HEK293T (cell line): ENCODE measurements around the gene COQ8B.

Experiments used
- CTCF ChIA-PET: fragments of 350-600 bp; formaldehyde crosslinking; extraction: SDS; loops from one replicate; lab custom pipeline; 2021; ENCODE audit warnings: antibody characterized with exemption, inconsistent platforms; lab: Yijun Ruan, JAX
- POLR2A ChIA-PET: fragments of 350-600 bp; formaldehyde crosslinking; extraction: SDS; loops from one replicate; lab custom pipeline; 2020; ENCODE audit warnings: antibody characterized with exemption, inconsistent platforms; lab: Yijun Ruan, JAX
- DNase-seq: peaks from one replicate; pipeline ENCODE4 v3.0.0; 2012; ENCODE audit warnings: mixed read lengths; ENCODE audit errors: extremely low spot score
- ARNT ChIP-seq: fragments of 450-650 bp; IDR thresholded peaks from 2 replicates; pipeline ENCODE4 v1.6.1; 2017; ENCODE audit warnings: mild to moderate bottlenecking
- BHLHE40 ChIP-seq: fragments of 450-650 bp; IDR thresholded peaks from 2 replicates; pipeline ENCODE4 v1.6.1; 2016; ENCODE audit warnings: mild to moderate bottlenecking, moderate library complexity, borderline replicate concordance
- CTBP1 ChIP-seq: fragments of 450-650 bp; IDR thresholded peaks from 2 replicates; pipeline ENCODE4 v1.6.1; 2016; ENCODE audit warnings: borderline replicate concordance
- ELF4 ChIP-seq: fragments of 450-650 bp; IDR thresholded peaks from 2 replicates; pipeline ENCODE4 v1.6.1; 2017; ENCODE audit warnings: antibody characterized with exemption
- FOXA1 ChIP-seq: fragments of 450-650 bp; IDR thresholded peaks from 2 replicates; pipeline ENCODE4 v1.6.1; 2016; ENCODE audit warnings: mild to moderate bottlenecking
- FOXK2 ChIP-seq: fragments of 450-650 bp; IDR thresholded peaks from 2 replicates; pipeline ENCODE4 v1.6.1; 2016; ENCODE audit warnings: mild to moderate bottlenecking
- FOXM1 ChIP-seq: fragments of 450-650 bp; IDR thresholded peaks from 2 replicates; pipeline ENCODE4 v1.6.1; 2017; ENCODE audit warnings: mild to moderate bottlenecking, borderline replicate concordance
- HDGF ChIP-seq: fragments of 450-650 bp; IDR thresholded peaks from 2 replicates; pipeline ENCODE4 v1.6.1; 2017; ENCODE audit warnings: antibody characterized with exemption, borderline replicate concordance
- L3MBTL2 ChIP-seq: fragments of 450-650 bp; conservative IDR thresholded peaks from 2 replicates; pipeline ENCODE4 v1.6.1; 2016; ENCODE audit warnings: mild to moderate bottlenecking
- LEF1 ChIP-seq: fragments of 450-650 bp; IDR thresholded peaks from 2 replicates; pipeline ENCODE4 v1.6.1; 2017; ENCODE audit warnings: mild to moderate bottlenecking, borderline replicate concordance
- NFRKB ChIP-seq: fragments of 450-650 bp; IDR thresholded peaks from 2 replicates; pipeline ENCODE4 v1.6.1; 2016; ENCODE audit warnings: mild to moderate bottlenecking, moderate library complexity
- PKNOX1 ChIP-seq: fragments of 450-650 bp; IDR thresholded peaks from 2 replicates; pipeline ENCODE4 v1.6.1; 2016
- SP1 ChIP-seq: fragments of 450-650 bp; IDR thresholded peaks from 2 replicates; pipeline ENCODE4 v1.6.1; 2017
- SUZ12 ChIP-seq: fragments of 450-650 bp; IDR thresholded peaks from 2 replicates; pipeline ENCODE4 v1.6.1; 2016; ENCODE audit warnings: mild to moderate bottlenecking
- TARDBP ChIP-seq: fragments of 450-650 bp; IDR thresholded peaks from 2 replicates; pipeline ENCODE4 v1.6.1; 2016
- ZNF384 ChIP-seq: fragments of 450-650 bp; IDR thresholded peaks from 2 replicates; pipeline ENCODE4 v1.6.1; 2016

The COQ8B gene

GRCh38 chr19:40750874-40751537 is 34.3 kb upstream of the COQ8B start, which contains the start of gene SNRPA:
SNRPA (plus strand) TSS chr19:40751203; CDS start chr19:40751409, 206 bp downstream.
- TF ChIP-seq PKNOX1 (no peak), TARDBP (no peak), L3MBTL2 (peak; percentile 94), HDGF (no peak), ELF4 (peak; percentile 73)
- DNase-seq: peak; percentile 92

DNA sequence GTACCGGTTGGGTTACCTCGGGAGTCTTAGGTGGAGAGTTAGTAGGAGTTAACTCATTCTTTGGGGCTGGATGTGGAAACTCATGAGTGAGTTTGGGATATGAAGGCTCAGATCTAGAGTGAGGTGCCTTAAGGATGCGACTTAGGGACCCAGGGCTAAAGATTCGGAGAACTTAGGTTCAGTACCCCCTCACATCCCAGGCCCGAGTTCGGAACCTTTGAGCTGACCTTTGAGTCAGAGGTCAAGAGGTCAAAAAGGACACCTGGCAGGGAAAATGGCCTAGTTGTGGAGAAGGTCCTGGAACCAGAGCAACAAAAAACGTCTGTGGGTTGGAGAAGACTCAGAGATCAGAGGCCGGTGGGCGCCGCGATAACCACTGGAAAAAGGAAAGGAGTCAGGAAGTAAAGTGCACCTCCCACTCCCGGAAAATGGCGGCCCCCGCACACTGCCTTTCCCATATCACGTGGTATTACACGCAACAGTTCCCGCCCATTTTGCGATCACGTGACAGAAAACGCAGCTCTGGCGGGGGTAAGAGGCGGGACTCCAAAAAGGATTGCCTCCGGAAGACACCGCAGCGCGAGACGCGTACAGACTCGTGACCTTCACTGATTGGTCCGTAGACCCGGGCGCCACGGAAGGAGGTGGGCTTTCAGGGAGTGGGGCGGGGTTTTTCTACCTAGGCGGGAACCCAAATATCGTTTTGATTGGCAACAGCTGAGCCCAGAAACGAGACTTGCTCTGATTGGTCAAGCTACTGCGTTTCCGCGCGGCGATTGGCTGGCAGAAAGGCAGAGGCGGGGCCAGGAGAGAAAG is 33.6 kb upstream of the COQ8B start, which contains the start of gene ACTMAP:
Gene ACTMAP, minus strand, starts transcription at position 420 of the 816 bp plus-strand sequence. CDS start 674 bp downstream, outside the sequence.
- POLR2A ChIA-PET: interaction anchor here (0.6 to 5.0 kb wide), 22 partner anchors 9 to 136 kb away, joined by 3 to 55 read pairs (median 4); partner anchors contain the start of genes COQ8B, EGLN2, ITPKC and RAB4B
- TF ChIP-seq FOXA1: no peak
- TF ChIP-seq CTBP1: no peak
- peak; percentile 96 for TF ChIP-seq L3MBTL2
- no peak for TF ChIP-seq FOXK2
- peak; percentile 83 for TF ChIP-seq ELF4
- no peak for TF ChIP-seq SUZ12
- TF ChIP-seq BHLHE40: no peak
- TF ChIP-seq ARNT: no peak
- peak; percentile 82 for TF ChIP-seq NFRKB
- no peak for TF ChIP-seq SP1
- TF ChIP-seq PKNOX1: peak; percentile 91
- no peak for TF ChIP-seq FOXM1
- no peak for TF ChIP-seq HDGF
- no peak for TF ChIP-seq TARDBP
- TF ChIP-seq ZNF384: no peak
- peak; percentile 99 for DNase-seq
- CTCF ChIA-PET: interaction anchor here (1.2 kb wide), 1 partner anchor 87 kb away, joined by 7 read pairs; no protein-coding TSS in a partner anchor

More at GRCh38 chr19:40750874-40751537, 34.3 kb upstream of the COQ8B start, which contains the start of gene SNRPA:
- CTCF ChIA-PET: interaction anchor here (1.2 kb wide), 1 partner anchor 88 kb away, joined by 7 read pairs; no protein-coding TSS in a partner anchor
- POLR2A ChIA-PET: interaction anchor here (0.6 to 5.0 kb wide), 22 partner anchors 10 to 136 kb away, joined by 3 to 55 read pairs (median 4); partner anchors contain the start of genes COQ8B, EGLN2, ITPKC and RAB4B

DNA sequence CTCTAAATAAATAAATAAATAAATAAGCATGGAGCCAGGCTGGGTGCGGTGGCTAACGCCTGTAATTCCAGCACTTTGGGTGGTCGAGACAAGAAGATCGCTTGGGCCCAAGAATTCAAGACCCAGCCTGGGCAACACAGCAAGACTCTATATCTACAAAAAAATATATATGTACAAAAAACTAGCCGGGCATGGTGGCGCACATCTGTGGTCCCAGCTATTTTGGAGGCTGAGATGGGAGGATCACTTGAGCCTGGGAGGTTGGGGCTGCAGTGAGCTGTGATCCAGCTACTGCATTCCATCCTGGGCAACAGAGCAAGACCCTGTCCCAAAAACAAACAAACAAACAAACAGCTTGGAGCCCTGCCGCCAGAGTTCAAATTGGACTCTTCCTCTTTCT is 30.9 kb upstream of the COQ8B start:
- TF ChIP-seq HDGF: no peak
- no peak for TF ChIP-seq FOXM1
- CTCF ChIA-PET: no interaction called here
- DNase-seq: no peak
- POLR2A ChIA-PET: interaction anchor here (1.1 kb wide), 1 partner anchor 30 kb away, joined by 3 read pairs; the partner anchor contains the start of gene ITPKC

- ChIA-PET CTCF (interaction anchor here (1.4 kb wide), 1 partner anchor 9 kb away, joined by 4 read pairs; no protein-coding TSS in a partner anchor), POLR2A (interaction anchor here (0.6 to 1.1 kb wide), 2 partner anchors 82 to 319 kb away, joined by 3 read pairs; no protein-coding TSS in a partner anchor)
- TF ChIP-seq NFRKB: no peak
- no peak for DNase-seq
Observed at GRCh38 chr19:40745402-40745780, 28.7 kb upstream of the COQ8B start.

GRCh38 chr19:40744554-40745401 is 28.1 kb upstream of the COQ8B start:
- ChIA-PET CTCF (interaction anchor here (1.4 kb wide), 2 partner anchors 8 kb away, joined by 4 to 11 read pairs; no protein-coding TSS in a partner anchor), POLR2A (interaction anchor here (0.6 to 1.1 kb wide), 2 partner anchors 82 to 318 kb away, joined by 3 read pairs; no protein-coding TSS in a partner anchor)
- TF ChIP-seq CTBP1: no peak
- no peak for TF ChIP-seq ZNF384
- TF ChIP-seq ARNT: no peak
- DNase-seq: no peak

DNA sequence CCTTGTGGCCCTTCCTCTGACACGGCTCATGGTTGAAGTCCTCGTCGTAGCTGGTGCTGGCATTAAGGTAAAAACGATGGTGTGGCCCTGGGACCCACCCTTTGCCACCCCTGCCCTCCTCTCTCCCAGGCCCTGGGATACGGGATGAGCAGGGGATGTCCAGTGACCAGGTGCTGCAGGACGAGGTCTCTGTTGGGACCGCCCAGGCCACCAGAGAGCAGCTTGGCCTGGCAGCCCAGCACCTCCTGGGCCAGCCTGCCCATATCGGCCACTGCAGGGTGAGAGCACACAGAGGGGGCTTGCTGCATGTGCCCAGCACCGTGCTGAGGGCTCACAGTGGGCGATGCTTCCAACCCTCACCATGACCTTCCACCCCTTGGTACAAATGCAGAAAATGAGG is 27.2 kb upstream of the COQ8B start:
- TF ChIP-seq FOXK2 (no peak), ARNT (no peak), ELF4 (no peak), NFRKB (no peak), FOXM1 (no peak), TARDBP (no peak), PKNOX1 (no peak), BHLHE40 (no peak), FOXA1 (no peak), SP1 (no peak), HDGF (no peak), LEF1 (no peak), L3MBTL2 (no peak), SUZ12 (no peak), ZNF384 (no peak), CTBP1 (no peak)
- DNase-seq: no peak
- POLR2A ChIA-PET: interaction anchor here (0.6 to 0.9 kb wide), 2 partner anchors 9 to 27 kb away, joined by 3 read pairs; partner anchors contain the start of genes COQ8B and ITPKC
- CTCF ChIA-PET: interaction anchor here (1.4 kb wide), 1 partner anchor 9 kb away, joined by 11 read pairs; no protein-coding TSS in a partner anchor
